ENCODE data around the gene PLPP6.
A peak's percentile ranks its signal among the peaks of the same experiment; 100 is the strongest.

PLPP6 gene

DNA sequence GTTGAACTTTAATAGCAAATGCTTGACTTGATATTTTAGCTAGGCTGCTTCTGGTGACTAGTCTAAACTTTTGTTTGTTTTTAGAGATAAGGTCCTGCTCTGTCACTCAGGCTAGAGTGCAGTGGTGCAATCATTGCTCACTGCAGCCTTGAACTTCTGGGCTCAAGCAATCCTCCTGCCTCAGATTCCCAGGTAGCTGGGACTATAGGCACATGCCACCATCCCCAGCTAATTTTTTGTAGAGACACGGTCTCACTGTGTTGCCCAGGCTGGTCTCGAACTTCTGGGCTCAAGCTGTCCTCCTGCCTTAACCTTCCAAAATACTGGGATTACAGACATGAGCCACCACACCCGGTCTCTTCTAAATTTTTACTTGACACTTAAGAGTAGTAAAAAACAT, 38.0 kb downstream of the PLPP6 start:
- no peak for DNase-seq (ENCODE audit: low read depth, low spot score)

DNA sequence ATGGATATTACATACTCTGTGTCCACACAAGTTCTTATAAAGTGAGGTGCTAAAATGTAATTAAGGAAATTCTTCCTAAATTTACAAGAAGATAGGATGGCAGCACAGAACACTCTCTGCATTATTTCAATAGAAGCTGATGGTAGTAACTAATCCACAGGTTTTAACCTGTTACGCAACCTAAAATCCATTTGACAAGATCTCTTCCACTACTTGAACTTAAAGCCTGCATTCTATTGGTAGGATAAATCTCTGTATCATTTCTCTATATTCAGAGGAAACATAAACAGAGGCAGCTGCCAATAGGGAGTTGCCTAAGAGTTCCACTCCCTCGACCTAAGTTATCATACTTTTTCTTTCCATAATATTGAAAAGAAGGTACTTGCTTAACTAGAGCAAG, 38.8 kb downstream of the PLPP6 start:
- no peak for DNase-seq (ENCODE audit: low read depth, low spot score)

DNA sequence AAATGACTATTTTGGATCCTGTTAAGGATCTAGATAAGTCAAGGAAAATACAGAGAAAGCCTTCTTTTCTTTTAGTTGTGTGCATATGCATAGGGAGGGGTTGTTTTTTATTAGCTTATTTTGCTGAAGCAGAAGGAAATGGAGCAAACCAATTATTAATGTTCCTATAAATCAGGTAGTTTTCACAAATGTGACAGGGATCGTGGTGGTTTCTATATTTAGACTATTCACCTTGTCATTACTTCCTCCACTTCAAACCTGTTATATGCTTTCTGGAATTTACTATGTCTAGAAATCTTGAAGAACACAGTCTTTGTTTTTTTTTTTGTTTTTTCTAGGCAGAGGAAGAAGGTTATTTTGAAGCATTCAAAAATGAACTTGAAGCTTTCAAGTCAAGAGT, 39.4 kb downstream of the PLPP6 start:
- DNase-seq (ENCODE audit: low read depth, low spot score), result no peak

- DNase-seq (ENCODE audit: low read depth, low spot score), result no peak
These were observed 42.0 kb downstream of the PLPP6 start for GRCh38 chr9:4704129-4704528.

GRCh38 chr9:4706021-4706420, 43.9 kb downstream of the PLPP6 start:
- no peak for DNase-seq (ENCODE audit: low read depth, low spot score)

DNA sequence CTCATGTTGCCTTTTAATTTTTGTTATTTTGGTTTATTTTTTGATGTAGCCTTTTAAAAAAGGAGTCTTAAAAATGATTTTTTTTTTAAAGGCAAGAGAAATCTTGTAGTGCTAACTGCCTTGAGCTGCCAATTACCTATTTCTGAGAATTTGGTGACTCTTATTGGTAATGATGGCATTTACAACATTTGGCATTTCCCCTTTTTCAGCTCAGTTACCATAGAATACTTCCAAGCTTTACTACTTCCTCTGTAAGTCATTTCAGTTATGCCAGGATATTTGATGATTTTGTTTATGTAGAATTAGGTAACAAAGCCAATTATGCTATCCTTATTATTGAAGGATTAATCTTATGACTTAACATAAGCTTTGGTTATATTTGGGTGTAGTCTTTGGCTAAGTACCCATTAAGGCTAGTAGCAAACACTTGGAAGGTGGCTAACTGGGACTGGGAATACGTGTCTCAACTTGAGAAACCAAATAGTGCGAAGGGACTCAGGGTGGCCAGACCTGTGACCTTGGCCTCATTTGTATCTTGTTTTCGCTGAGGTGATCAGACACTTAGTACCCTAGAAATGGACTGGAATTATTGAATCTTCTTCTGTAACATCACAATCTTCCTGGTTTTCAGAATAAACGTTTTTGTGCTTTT, 45.0 kb downstream of the PLPP6 start:
- DNase-seq (ENCODE audit: low read depth, low spot score), result no peak

GRCh38 chr9:4709380-4709779, 47.3 kb downstream of the PLPP6 start:
- no peak for DNase-seq (ENCODE audit: low read depth, low spot score)

- DNase-seq (ENCODE audit: low read depth, low spot score), result peak; percentile 8
These were observed 51.8 kb downstream of the PLPP6 start for GRCh38 chr9:4713849-4714248.

DNA sequence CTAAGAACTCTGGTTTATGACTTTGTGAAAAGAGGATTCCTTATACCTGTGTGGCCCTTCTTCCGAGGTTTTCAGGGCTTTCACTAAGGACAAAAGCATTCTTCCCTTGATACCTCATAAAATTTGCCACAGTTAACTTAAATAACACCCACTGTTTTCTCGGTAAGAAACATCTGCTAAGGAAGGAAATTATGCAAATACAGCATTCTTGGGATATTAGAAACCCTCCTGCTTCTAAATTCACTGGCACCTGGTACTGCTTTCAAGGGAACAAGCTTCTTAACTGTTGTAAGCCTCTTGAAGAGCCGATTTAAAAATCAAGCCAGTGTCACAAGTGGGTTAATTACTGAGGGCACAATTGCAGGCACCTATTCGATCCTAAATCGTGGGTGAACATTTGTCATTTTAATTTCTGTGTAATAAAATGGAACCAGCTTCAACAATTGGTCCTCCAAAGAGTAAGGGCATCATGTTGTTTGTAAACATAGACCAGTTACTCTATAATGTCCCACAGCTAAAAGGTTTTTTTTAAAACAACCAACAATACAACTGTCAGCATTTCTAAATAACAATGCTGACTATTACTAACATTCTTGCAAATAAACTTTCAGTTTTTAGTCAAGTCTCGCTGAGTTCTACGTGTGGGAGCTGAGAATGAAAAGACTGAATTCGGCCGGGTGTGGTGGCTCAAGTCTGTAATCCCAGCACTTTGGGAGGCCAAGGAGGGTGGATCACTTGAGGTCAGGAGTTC, 52.3 kb downstream of the PLPP6 start:
- no peak for DNase-seq (ENCODE audit: low read depth, low spot score)

All from brain pericyte (primary cell).